HepG2 (cell line): ENCODE results near the gene GNG10. TPM values are rescaled to one million over a fixed set of nuclear protein-coding genes. Genes with fewer than 3 reads are reported as not detected.
A peak's percentile ranks its signal among the peaks of the same experiment; 100 is the strongest.

ENCODE experiments used
- FOXO1 ChIP-seq: sonication (generic); formaldehyde crosslinking; IDR thresholded peaks from 2 replicates; pipeline ENCODE4 v1.4.0; 2020; ENCODE audit warnings: missing genetic modification reagents
- HCFC1 ChIP-seq: fragments of 150-350 bp; IDR thresholded peaks from 2 replicates; pipeline ENCODE4 v1.6.1; 2014; ENCODE audit warnings: low read depth, low read length
- HNF4A ChIP-seq: sonication (generic); formaldehyde crosslinking; IDR thresholded peaks from 2 replicates; pipeline ENCODE4 v1.4.0; 2020; ENCODE audit warnings: missing genetic modification reagents
- HOXA9 ChIP-seq: sonication (generic); formaldehyde crosslinking; IDR thresholded peaks from 2 replicates; pipeline ENCODE4 v1.8.1; 2022; ENCODE audit warnings: missing genetic modification reagents, mild to moderate bottlenecking, moderate library complexity, borderline replicate concordance
- KAT8 ChIP-seq: IDR thresholded peaks from 2 replicates; pipeline ENCODE4 v1.6.1; 2016; ENCODE audit warnings: missing genetic modification reagents, missing compliant biosample characterization
- MEF2D ChIP-seq: sonication (generic); formaldehyde crosslinking; IDR thresholded peaks from 2 replicates; pipeline ENCODE4 v1.5.1; 2020; ENCODE audit warnings: mild to moderate bottlenecking, missing genetic modification reagents
- NR2F2 ChIP-seq: IDR thresholded peaks from 2 replicates; pipeline ENCODE4 v1.6.1; 2012; ENCODE audit warnings: low read depth, inconsistent platforms, borderline replicate concordance
- RELA ChIP-seq: sonication (generic); formaldehyde crosslinking; IDR thresholded peaks from 2 replicates; pipeline ENCODE4 v1.4.0; 2020; ENCODE audit warnings: missing genetic modification reagents
- SAP130 ChIP-seq: IDR thresholded peaks from 2 replicates; pipeline ENCODE4 v1.6.1; 2016; ENCODE audit warnings: low read depth
- SOX13 ChIP-seq, 3 experiments: fragments of 450-650 bp in 1 of 3; sonication (generic) in 1 of 3; formaldehyde crosslinking in 1 of 3; IDR thresholded peaks in 2 of 3; conservative IDR thresholded peaks in 1 of 3; 2 replicates each; pipeline versions ENCODE4 v1.5.0 to v1.6.1; 2016 to 2020; ENCODE audit warnings: antibody characterized with exemption in 1 of 3, mild to moderate bottlenecking in 1 of 3, missing compliant biosample characterization in 1 of 3, missing genetic modification reagents in 1 of 3, moderate library complexity in 1 of 3
- TGIF2 ChIP-seq: IDR thresholded peaks from 2 replicates; pipeline ENCODE4 v1.6.1; 2016; ENCODE audit warnings: control low read depth, missing compliant biosample characterization
- ZKSCAN8 ChIP-seq: IDR thresholded peaks from 2 replicates; pipeline ENCODE4 v1.6.1; 2016; ENCODE audit warnings: borderline replicate concordance, missing genetic modification reagents, missing compliant biosample characterization
- ZNF235 ChIP-seq: sonication (generic); formaldehyde crosslinking; IDR thresholded peaks from 2 replicates; pipeline ENCODE4 v1.8.1; 2023; ENCODE audit warnings: mild to moderate bottlenecking, missing genetic modification reagents, borderline replicate concordance
- ZNF317 ChIP-seq: sonication (generic); formaldehyde crosslinking; IDR thresholded peaks from 2 replicates; pipeline ENCODE4 v1.5.0; 2020; ENCODE audit warnings: mild to moderate bottlenecking, missing genetic modification reagents
- ZNF569 ChIP-seq: sonication (generic); formaldehyde crosslinking; IDR thresholded peaks from 2 replicates; pipeline ENCODE4 v1.5.0; 2020; ENCODE audit warnings: mild to moderate bottlenecking, missing genetic modification reagents, moderate library complexity, borderline replicate concordance
- ZNF670 ChIP-seq: sonication (generic); formaldehyde crosslinking; IDR thresholded peaks from 2 replicates; pipeline ENCODE4 v1.8.0; 2022; ENCODE audit warnings: mild to moderate bottlenecking, missing genetic modification reagents, borderline replicate concordance
- ZNF777 ChIP-seq: sonication (generic); formaldehyde crosslinking; IDR thresholded peaks from 2 replicates; pipeline ENCODE4 v1.4.0; 2020; ENCODE audit warnings: missing genetic modification reagents
- ZNF782 ChIP-seq: sonication (generic); formaldehyde crosslinking; IDR thresholded peaks from 2 replicates; pipeline ENCODE4 v1.4.0; 2020; ENCODE audit warnings: missing genetic modification reagents, mild to moderate bottlenecking, borderline replicate concordance
- ZSCAN21 ChIP-seq: sonication (generic); formaldehyde crosslinking; IDR thresholded peaks from 2 replicates; pipeline ENCODE4 v1.8.0; 2022; ENCODE audit warnings: mild to moderate bottlenecking, missing genetic modification reagents, moderate library complexity, borderline replicate concordance
- polyA plus RNA-seq, 8 experiments: library from polyadenylated mRNA; depleted of rRNA in 3 of 8; stranded (reverse) in 7 of 8; unstranded in 1 of 8; fragments of >200 nt; fragmentation: Illumina TruSeq in 4 of 8; extraction: Trizol in 4 of 8; gene quantifications; 2 replicates each; pipeline versions ENCODE4 v1.2.1 to v1.2.3, GENCODE V29; 2011 to 2016; ENCODE audit warnings: low read depth in 4 of 8, missing spikeins in 1 of 8, mixed read lengths in 1 of 8; ENCODE audit not compliant: insufficient read depth in 1 of 8
- total RNA-seq, 5 experiments: library from RNA; depleted of rRNA; stranded (reverse); fragments of >200 nt; fragmentation: Illumina TruSeq; extraction: Trizol; gene quantifications; 2 replicates each; pipeline ENCODE4 v1.2.3, GENCODE V29; 2016; ENCODE audit warnings: low read depth in 1 of 5
- TF ChIP-seq, protein P1 (sequence below): sonication (generic); formaldehyde crosslinking; IDR thresholded peaks from 2 replicates; pipeline ENCODE4 v1.4.0; 2020; ENCODE audit warnings: low read depth, mild to moderate bottlenecking, missing genetic modification reagents
- TF ChIP-seq, protein P2 (sequence below): IDR thresholded peaks from 2 replicates; pipeline ENCODE4 v1.6.1; 2016; ENCODE audit warnings: missing compliant biosample characterization, missing genetic modification reagents, borderline replicate concordance
- TF ChIP-seq, protein P3 (sequence below): conservative IDR thresholded peaks from 2 replicates; pipeline ENCODE4 v1.6.1; 2018; ENCODE audit warnings: missing genetic modification reagents
- TF ChIP-seq, protein P4 (sequence below): sonication (generic); formaldehyde crosslinking; IDR thresholded peaks from 2 replicates; pipeline ENCODE4 v1.4.0; 2020; ENCODE audit warnings: missing genetic modification reagents
- TF ChIP-seq, protein P5 (sequence below): sonication (generic); formaldehyde crosslinking; IDR thresholded peaks from 2 replicates; pipeline ENCODE4 v1.4.0; 2020; ENCODE audit warnings: missing genetic modification reagents

Gene GNG10
- total and polyA plus RNA-seq, 2 of the 13 experiments (the other 11 are each of a cell fraction or from before 2014, with no cell fraction given): 29.8 to 32.4 TPM

DNA sequence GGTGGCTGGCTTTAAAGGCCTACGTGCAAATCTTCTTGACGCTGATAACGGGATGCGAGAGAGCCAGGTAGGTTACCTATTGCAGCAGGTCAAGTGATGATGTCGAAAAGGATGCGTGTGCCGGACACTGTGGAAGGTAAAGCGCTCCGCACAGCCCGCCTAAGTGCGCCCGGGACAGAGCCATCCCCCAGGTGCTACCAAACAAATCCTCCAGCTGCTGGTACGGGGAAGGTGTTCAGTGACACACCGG, 30.5 kb upstream of the GNG10 start (continued):
- 0 out of 2 replicates have a peak, but pooled peaks have one; percentile 66 for TF ChIP-seq ZSCAN21
- no peak for TF ChIP-seq NR2F2
- peak; percentile 96 for TF ChIP-seq ZKSCAN8
- peak; percentile 97 for TF ChIP-seq TGIF2
- TF ChIP-seq, protein P1, sequence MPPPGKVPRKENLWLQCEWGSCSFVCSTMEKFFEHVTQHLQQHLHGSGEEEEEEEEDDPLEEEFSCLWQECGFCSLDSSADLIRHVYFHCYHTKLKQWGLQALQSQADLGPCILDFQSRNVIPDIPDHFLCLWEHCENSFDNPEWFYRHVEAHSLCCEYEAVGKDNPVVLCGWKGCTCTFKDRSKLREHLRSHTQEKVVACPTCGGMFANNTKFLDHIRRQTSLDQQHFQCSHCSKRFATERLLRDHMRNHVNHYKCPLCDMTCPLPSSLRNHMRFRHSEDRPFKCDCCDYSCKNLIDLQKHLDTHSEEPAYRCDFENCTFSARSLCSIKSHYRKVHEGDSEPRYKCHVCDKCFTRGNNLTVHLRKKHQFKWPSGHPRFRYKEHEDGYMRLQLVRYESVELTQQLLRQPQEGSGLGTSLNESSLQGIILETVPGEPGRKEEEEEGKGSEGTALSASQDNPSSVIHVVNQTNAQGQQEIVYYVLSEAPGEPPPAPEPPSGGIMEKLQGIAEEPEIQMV (CRISPR knock-in tag): peak; percentile 74; the same call in 1 of the 2 replicates
- TF ChIP-seq, protein P2, sequence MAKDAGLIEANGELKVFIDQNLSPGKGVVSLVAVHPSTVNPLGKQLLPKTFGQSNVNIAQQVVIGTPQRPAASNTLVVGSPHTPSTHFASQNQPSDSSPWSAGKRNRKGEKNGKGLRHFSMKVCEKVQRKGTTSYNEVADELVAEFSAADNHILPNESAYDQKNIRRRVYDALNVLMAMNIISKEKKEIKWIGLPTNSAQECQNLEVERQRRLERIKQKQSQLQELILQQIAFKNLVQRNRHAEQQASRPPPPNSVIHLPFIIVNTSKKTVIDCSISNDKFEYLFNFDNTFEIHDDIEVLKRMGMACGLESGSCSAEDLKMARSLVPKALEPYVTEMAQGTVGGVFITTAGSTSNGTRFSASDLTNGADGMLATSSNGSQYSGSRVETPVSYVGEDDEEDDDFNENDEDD (CRISPR knock-in tag): peak; percentile 78; the same call in 1 of the 2 replicates
- TF ChIP-seq ZNF670: peak; percentile 21; the same call in 1 of the 2 replicates
- peak; percentile 82 for TF ChIP-seq ZNF317
- 0 out of 2 replicates have a peak, but pooled peaks have one; percentile 53 for TF ChIP-seq MEF2D (CRISPR knock-in tag)
- peak; percentile 50 for TF ChIP-seq HNF4A (CRISPR knock-in tag)
- TF ChIP-seq SAP130 (CRISPR knock-in tag): peak; percentile 99; the same call in 1 of the 2 replicates
- TF ChIP-seq ZNF777 (CRISPR knock-in tag): no peak
- TF ChIP-seq, protein P3, sequence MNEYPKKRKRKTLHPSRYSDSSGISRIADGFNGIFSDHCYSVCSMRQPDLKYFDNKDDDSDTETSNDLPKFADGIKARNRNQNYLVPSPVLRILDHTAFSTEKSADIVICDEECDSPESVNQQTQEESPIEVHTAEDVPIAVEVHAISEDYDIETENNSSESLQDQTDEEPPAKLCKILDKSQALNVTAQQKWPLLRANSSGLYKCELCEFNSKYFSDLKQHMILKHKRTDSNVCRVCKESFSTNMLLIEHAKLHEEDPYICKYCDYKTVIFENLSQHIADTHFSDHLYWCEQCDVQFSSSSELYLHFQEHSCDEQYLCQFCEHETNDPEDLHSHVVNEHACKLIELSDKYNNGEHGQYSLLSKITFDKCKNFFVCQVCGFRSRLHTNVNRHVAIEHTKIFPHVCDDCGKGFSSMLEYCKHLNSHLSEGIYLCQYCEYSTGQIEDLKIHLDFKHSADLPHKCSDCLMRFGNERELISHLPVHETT (CRISPR knock-in tag): 0 out of 2 replicates have a peak, but pooled peaks have one; percentile 35
- TF ChIP-seq, protein P4, sequence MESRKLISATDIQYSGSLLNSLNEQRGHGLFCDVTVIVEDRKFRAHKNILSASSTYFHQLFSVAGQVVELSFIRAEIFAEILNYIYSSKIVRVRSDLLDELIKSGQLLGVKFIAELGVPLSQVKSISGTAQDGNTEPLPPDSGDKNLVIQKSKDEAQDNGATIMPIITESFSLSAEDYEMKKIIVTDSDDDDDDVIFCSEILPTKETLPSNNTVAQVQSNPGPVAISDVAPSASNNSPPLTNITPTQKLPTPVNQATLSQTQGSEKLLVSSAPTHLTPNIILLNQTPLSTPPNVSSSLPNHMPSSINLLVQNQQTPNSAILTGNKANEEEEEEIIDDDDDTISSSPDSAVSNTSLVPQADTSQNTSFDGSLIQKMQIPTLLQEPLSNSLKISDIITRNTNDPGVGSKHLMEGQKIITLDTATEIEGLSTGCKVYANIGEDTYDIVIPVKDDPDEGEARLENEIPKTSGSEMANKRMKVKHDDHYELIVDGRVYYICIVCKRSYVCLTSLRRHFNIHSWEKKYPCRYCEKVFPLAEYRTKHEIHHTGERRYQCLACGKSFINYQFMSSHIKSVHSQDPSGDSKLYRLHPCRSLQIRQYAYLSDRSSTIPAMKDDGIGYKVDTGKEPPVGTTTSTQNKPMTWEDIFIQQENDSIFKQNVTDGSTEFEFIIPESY: 0 out of 2 replicates have a peak, but pooled peaks have one; percentile 64
- 0 out of 2 replicates have a peak, but pooled peaks have one; percentile 25 for TF ChIP-seq ZNF235 (CRISPR knock-in tag)
- TF ChIP-seq, protein P5, sequence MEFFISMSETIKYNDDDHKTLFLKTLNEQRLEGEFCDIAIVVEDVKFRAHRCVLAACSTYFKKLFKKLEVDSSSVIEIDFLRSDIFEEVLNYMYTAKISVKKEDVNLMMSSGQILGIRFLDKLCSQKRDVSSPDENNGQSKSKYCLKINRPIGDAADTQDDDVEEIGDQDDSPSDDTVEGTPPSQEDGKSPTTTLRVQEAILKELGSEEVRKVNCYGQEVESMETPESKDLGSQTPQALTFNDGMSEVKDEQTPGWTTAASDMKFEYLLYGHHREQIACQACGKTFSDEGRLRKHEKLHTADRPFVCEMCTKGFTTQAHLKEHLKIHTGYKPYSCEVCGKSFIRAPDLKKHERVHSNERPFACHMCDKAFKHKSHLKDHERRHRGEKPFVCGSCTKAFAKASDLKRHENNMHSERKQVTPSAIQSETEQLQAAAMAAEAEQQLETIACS (CRISPR knock-in tag): no peak; the same call in 1 of the 2 replicates
- TF ChIP-seq HCFC1: peak; percentile 72; the same call in 1 of the 2 replicates
- TF ChIP-seq SOX13 (IDR thresholded peaks at IDR 0.05): no peak
- peak in 1 of 2 experiments; percentile 56; a peak in 2 of 4 replicates for TF ChIP-seq SOX13 (CRISPR knock-in tag; conservative IDR thresholded peaks at IDR 0.05 in 1 of 2, IDR thresholded peaks at IDR 0.05 in 1 of 2)
- peak; percentile 96 for TF ChIP-seq KAT8 (CRISPR knock-in tag)
- TF ChIP-seq RELA (CRISPR knock-in tag): no peak
- no peak for TF ChIP-seq ZNF569 (CRISPR knock-in tag)
- no peak for TF ChIP-seq ZNF782 (CRISPR knock-in tag)
- peak; percentile 77 for TF ChIP-seq FOXO1 (CRISPR knock-in tag)
- no peak for TF ChIP-seq HOXA9
